HG02970 (cell line): Measurements from ENCODE around the gene TRIM5.
"Not testable (repeated sequence)": the region's sequence is repeated elsewhere in the genome, so short reads cannot be mapped to it uniquely, and the experiment has no call there.

Source experiments
- ATAC-seq: cut with Tn5 transposase; IDR thresholded peaks from one replicate; pipeline ENCODE4 v1.9.1; 2021; ENCODE audit warnings: mild to moderate bottlenecking, moderate library complexity, moderate number of reproducible peaks; ENCODE audit not compliant: unreplicated experiment, low FRiP score

TRIM5 gene, protein sequence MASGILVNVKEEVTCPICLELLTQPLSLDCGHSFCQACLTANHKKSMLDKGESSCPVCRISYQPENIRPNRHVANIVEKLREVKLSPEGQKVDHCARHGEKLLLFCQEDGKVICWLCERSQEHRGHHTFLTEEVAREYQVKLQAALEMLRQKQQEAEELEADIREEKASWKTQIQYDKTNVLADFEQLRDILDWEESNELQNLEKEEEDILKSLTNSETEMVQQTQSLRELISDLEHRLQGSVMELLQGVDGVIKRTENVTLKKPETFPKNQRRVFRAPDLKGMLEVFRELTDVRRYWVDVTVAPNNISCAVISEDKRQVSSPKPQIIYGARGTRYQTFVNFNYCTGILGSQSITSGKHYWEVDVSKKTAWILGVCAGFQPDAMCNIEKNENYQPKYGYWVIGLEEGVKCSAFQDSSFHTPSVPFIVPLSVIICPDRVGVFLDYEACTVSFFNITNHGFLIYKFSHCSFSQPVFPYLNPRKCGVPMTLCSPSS

DNA sequence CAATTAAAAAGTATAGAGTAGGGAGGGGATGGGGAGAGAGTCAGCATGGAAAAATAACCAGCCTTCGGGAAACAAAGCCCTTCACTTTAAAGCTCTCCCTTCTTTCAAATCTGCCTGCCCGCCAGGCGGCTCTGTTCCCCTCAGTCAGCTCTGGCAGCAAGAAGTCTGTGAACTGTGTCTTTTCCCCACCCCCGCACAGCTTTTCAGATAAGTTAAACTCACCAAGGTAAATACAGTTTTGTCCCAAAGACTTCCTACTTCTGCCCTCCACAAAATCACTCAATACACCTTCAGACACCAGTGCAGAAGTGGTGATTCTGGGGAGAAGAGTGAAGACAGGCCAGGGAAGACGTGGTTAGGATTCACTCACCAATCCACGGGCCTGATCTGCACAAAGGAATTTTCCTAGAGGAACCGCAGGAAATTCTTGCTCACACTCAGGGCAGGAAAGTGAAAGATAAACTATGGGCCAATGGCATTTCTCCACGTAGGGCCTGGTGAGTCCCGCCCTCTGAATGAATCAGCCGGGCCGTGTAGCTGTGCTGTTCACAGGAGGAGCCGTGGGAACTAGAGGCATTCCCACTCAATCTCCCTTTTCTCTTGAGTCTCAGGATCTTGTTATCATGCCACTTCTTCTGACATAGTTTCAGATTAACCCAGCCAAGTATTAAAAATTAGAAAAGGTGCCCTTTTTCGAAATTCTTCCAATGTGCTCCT is at the start of gene TRIM5:
TSS of gene TRIM5 (minus strand) at position 429 of the 717 bp plus-strand sequence. CDS start 4,897 bp downstream, outside the sequence.
- peak; percentile 73 for ATAC-seq

DNA sequence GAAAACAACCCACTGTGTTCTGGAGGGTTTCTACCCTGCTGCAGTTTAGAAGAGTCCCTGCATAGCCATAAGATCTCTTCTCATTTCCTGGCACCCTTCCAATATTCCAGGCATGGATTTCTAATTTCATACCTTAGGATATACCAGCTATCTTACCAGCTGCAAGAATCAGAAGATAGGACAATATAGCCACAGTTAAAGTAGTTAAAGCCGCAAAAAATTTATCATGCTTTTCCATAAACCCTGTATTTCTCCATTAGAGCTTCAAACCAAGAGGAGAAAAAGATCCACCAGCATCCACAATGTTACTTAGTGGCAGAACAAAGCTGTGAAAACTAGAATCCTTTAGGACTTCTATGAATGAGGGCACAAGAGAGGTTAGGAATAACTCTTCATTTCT is 42.8 kb upstream of the TRIM5 start:
- ATAC-seq = no peak

DNA sequence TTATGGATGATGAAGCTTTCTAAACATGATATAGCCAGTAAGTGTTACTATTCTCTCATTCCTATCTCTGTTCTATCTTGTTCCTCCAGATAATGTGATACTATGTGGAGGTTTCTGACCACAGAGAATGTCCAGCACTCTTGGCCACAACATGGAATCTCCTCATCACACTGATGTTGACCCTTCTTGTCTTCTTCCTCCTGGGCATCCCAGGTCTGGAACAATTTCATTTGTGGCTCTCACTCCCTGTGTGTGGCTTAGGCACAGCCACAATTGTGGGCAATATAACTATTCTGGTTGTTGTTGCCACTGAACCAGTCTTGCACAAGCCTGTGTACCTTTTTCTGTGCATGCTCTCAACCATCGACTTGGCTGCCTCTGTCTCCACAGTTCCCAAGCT is 41.5 kb upstream of the TRIM5 start:
- no peak for ATAC-seq

DNA sequence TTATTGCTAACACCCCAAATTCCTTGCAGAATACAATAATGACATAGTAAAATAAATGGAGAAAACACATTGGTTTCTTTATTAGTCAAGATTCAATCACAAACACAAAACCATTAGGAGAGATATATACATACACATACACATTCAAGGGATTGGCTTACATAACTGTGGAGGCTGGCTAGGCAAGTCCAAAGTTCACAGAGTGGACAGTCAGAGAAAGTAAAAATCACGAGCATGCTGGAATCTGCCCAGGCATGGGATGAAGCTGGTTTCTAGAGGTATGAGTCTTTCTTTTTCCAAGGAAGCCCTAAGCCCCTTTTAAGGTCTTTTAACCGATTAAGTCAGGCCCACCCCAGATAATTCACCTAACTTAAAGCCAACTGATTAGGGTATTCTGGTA is 37.7 kb upstream of the TRIM5 start:
- no peak for ATAC-seq

DNA sequence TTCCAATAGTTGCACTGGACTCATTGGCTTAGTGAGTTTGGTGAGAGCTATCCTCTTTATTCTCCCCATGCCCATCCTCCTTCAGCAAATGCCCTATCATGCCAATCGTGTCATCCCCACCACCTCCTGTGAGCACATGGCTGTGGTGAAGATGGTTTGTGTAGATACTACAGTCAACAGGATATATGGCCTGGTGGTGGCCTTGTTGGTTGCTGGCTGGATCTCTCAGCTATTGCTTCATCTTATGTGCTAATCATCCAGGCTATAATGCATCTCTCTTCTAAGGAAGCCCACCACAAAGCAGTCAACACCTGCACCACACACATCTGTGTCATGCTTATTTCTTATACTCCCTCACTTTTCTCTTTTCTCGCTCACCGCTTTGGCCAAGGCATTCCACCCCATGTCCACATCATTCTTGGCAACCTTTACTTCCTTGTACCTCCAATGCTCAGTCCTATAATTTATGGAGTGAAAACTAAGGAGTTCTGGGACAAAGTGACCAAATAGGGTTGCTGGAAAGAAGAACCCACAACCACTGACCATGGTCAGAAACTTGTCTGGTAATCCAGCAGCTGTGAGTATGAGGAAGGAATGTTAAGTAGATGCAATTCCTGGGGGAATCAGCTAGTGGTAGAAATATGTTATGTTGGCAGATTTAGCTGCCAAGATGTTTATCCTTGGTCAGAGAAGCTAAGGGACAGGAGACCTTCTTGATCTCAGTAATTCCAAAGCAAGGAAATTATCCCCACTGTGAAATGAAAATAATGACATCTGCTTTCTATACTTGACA is 35.0 kb upstream of the TRIM5 start:
- ATAC-seq = no peak

DNA sequence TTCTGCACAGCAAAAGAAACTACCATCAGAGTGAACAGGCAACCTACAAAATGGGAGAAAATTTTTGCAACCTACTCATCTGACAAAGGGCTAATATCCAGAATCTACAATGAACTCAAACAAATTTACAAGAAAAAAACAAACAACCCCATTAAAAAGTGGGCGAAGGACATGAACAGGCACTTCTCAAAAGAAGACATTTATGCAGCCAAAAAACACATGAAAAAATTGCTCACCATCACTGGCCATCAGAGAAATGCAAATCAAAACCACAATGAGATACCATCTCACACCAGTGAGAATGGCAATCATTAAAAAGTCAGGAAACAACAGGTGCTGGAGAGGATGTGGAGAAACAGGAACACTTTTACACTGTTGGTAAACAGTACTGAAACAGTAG is 31.6 kb upstream of the TRIM5 start:
- ATAC-seq = not testable (repeated sequence)

DNA sequence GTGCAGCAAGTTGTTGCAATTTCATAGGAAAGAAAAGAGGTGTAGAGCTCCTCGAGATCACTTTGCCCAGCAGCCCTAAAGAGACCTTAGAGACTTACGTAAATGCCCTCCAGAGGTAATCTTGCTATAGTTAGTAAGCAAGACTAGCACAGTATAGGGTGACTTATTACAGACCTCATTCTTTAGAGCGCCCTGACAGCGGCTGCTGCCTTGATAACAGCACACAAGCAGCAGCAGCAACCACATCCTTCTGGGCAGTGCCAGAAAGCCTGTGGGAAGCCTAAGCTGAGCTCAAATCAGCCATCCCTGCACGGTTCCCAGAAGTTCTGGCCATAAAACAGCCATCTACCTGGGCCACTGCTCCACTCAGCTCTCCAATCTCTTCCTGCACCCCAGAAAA is 28.8 kb upstream of the TRIM5 start:
- no peak for ATAC-seq

DNA sequence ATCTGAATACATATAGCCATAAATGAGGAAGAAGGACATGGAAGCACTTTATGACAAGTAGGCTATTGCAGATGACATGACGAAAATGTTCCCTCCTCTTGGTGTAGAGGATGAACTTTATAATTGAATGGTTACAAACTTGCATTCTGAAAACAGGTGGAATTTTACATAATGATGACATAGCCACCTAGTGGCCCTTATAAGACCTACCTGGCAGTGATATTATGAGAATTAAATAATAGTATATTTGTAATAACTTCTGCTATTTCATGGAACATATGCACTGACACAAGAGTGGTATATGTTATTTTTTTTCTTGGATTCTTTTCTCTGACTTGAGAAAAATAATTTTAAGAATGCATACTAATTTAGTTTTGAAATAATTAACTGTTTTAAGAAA is 27.6 kb upstream of the TRIM5 start:
- no peak for ATAC-seq

DNA sequence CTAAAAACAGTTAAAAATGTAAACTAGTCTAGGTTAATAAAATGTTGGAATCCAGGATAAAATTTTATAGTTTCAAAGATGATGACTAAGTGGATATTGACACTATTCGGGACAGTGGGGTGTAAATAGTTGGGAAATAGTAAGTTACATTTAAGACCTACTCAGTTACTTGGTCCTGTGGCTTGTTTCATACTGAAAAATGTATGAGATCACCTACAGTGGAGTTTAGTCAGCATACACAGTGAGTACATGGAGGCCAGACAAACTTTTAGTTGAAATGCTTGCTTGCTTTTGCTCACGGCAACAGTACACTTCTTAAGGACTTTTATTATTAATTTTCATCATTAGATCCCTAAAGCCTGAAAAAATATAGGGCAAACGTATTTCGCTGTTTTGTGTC is 20.8 kb upstream of the TRIM5 start:
- no peak for ATAC-seq

DNA sequence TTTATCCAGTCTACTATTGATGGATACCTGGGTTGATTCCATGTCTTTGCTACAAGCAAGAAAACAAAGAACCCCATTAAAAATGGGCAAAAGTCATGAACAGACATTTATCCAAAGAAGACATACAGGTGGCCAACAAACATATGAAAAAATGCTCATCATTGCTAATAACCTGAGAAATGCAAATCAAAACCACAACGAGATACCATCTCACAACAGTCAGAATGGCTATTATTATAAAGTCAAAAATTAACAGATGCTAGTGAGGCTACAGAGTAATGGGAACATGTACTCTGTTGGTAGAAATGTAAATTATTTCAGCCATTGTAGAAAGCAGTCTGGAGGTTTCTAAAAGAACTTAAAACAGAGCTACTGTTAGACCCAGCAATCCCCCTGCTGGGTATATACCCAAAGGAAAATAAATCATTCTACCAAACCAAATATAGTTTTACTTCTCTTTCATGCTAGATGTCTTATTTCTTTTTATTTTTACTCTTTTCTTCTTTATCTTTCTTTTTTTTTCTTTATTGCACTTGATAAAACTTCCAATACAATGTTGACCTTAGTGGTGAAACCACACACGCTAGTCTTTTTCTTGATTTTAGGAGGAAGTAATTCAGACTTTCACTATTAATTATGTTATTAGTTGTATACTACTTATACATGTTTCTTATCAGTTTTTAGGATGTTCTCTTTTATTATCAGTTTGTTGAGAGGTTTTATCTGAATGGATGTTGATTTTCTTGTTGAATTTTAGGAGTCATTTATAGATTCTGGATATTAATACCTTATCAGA is 19.1 kb upstream of the TRIM5 start:
- ATAC-seq = peak; percentile 64

DNA sequence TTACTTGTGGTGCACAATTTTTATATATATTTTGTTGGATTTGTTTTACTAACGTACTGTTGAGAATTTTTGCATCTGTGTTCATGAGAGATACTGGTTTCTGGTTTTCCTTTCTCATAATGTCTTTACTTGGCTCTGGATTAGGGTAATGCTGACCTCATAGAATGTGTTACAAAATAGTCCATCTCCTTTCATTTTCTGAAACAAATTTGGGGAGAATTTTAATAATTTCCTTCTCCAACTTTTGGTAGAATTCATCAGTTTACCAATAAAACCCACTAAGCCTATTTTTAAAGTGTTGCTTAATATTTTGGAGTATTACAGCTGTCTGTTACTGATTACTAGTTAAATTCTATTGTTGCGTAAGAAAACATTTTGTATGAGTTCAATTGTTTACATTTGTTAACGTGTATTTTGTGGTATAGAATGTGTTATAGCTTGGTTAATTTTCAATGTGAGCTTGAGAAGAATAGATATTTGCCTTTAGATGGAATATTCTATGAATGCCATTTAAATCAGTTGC is 16.2 kb upstream of the TRIM5 start:
- ATAC-seq = no peak

DNA sequence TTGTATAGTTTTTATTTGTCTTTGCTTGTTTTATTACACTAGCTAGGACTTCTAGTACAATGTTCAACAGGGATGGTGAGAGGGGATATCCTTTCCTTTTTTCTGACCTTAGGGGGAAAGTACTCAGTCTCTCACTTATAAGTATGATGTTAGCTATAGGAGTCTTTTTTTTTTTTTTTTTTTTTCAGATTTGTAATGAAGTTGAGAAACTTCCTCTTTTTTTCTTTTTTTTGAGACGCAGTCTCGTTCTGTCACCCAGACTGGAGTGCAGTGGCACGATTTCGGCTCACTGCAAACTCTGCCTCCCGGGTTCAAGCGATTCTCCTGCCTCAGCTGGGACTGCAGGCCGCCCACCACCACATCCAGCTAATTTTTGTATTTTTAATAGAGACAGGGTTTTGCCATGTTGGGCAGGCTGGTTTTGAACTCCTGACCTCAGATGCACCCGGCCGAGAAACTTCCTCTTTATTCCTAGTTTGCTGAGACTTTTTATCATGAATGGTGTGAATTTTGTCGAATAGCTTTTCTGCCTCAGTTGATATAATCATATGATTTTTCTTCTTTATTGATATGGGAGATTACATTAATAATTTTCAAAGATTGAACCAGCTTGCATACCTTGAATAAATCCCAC is 15.7 kb upstream of the TRIM5 start:
- ATAC-seq = no peak

DNA sequence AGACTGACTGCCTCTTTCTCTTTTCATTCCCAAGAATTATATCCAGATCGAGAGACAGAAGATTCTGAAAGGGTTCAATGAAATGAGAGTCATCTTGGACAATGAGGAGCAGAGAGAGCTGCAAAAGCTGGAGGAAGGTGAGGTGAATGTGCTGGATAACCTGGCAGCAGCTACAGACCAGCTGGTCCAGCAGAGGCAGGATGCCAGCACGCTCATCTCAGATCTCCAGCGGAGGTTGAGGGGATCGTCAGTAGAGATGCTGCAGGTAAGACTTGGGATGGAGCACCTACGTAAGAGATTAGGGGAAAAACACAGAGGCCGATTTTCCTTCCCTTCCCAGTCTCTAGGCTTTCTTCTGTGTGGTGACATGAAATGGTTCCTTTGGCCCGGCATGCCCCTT is 13.4 kb upstream of the TRIM5 start:
- no peak for ATAC-seq

DNA sequence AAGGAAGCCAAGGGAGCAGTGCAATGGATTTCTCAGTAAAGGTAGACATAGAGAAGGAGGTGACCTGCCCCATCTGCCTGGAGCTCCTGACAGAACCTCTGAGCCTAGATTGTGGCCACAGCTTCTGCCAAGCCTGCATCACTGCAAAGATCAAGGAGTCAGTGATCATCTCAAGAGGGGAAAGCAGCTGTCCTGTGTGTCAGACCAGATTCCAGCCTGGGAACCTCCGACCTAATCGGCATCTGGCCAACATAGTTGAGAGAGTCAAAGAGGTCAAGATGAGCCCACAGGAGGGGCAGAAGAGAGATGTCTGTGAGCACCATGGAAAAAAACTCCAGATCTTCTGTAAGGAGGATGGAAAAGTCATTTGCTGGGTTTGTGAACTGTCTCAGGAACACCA is 11.3 kb upstream of the TRIM5 start:
- no peak for ATAC-seq

DNA sequence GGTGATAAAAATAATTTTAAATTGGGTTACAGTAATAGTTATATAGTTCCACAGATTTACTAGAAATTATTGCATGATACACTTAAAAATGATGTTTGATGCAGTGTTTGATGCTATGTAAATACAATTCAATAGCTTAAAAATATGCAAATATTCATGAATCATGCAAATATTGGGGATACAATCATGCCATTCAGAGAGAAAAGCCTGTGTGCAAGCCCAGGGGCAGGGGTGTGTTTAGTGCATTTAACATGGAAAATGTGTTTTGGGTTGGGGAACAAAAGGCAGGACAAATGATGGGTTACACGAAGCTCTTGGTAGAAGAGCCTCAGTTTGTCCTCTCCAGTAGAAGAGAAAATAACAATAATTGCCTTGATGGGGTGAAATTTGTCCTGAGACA is 10.7 kb upstream of the TRIM5 start:
- no peak for ATAC-seq

DNA sequence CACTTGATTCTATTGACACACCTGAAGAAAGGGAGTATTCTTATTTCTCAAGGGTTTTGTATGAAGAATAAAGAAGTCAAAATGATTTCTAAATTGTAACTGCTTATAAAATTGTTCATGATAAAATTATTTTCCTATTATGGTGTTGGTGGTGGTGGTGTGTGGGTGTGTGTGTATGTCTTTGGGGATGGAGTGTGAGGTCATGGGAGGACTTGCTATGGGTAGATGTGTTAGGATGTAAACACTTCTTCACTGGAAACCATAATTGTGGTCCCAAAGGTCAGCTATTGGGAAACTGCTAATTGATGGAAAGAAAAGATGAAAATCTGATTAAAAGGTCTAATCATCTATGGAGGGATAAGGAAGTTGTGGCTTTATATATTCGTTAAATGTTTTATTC is 9.8 kb upstream of the TRIM5 start:
- ATAC-seq = no peak

DNA sequence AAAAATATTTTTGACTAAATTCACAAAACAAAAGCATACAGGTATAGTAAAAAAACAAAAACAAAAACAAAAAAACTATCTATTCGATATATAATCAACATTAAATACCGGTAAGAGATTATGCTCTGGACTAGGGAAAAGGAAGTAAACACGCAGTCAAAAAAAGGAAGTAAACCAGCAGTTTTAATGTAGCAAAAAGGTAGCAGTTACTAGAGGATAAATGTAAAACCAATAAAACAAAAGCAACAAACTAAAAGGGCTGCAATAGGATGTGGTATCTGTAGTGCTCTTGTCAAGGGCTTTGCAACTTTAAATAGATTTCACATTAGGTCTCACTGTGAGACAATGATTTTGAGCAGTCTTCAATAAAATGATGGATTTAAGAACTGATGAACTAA is 7.1 kb upstream of the TRIM5 start:
- ATAC-seq = no peak

DNA sequence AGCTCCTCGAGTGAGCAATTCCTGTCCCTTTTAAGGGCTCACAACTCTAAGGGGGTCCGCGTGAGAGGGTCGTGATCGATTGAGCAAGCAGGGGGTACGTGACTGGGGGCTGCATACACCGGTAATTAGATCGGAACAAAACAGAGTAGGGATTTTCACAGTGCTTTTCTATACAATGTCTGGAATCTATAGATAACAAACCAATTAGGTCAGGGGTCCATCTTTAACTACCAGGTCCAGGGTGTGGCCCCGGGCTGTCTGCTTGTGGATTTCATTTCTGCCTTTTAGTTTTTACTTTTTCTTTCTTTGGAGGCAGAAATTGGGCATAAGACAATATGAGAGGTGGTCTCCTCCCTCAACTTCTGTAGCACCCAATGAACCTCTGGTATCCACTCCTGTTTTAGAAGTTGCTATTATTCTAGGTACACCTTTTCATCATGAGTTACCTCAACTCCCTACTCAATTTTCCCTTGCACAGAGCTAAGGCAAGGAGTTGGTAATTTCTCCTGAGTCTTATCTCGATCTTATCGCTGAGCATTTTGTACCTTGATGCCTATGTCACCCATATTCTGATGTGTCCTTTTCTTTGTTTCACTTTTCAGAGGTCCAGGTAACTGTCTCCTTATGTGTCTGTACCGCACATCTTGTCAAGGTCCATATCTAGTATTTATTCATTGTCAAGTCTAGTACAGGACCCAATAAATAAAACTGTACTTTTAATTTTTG is 6.5 kb upstream of the TRIM5 start:
- ATAC-seq = not testable (repeated sequence)

DNA sequence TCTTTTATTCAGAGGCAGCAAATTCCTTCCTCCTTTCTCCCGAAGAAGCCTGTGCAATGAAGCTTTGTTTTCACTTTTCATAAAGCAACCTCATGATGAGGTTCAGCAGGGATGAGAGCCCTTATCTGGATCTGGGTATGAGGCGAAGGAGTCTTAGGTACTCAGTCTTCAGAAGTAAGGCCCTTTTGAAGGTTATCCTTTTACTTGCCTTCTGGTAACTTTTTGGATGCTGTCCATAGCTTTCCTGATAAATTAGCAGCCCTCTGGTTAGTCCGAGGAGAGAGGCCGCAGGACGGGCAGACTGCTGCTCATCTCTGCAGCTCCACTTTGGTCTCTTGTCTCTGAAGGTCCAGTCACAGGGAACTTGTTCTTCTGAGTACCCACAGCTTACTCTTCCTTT is 5.9 kb upstream of the TRIM5 start:
- no peak for ATAC-seq
